ENCODE data around the gene ZNRF1. TPM values are rescaled to one million over a fixed set of nuclear protein-coding genes. Genes with fewer than 3 reads are reported as not detected.

The ZNRF1 gene
- total RNA-seq, 1 experiment from 2014 or later = 55.1 TPM

GRCh38 chr16:74973304-74973703 lies 25.5 kb upstream of the ZNRF1 start:
- CTCF ChIA-PET = no interaction called here

GRCh38 chr16:74975591-74975990 lies 23.2 kb upstream of the ZNRF1 start:
- BruUV-seq (replicated peaks) = no TSS peak
- DNase-seq (ENCODE audit: low spot score) = no peak
- Histone ChIP-seq H3K27ac (ENCODE audit: low read depth, low read length, poor library complexity, severe bottlenecking) (no peak overlapping the region), H3K27me3 (replicated peaks; ENCODE audit: insufficient read depth, low read depth, low read length, poor library complexity) (no peaks in the 10 kb centered on the region), H3K36me3 (ENCODE audit: insufficient read depth, low read length, poor library complexity, severe bottlenecking) (peaks cover 3% of the 10 kb centered on the region), H3K9me3 (ENCODE audit: low read depth, low read length, poor library complexity, severe bottlenecking) (no peaks in the 10 kb centered on the region), H3K4me3 (ENCODE audit: low read depth, low read length, poor library complexity, severe bottlenecking) (no peak overlapping the region), H3K4me1 (ENCODE audit: insufficient read depth, low read length, poor library complexity, severe bottlenecking) (no peaks in the 10 kb centered on the region)
- CTCF ChIA-PET = no interaction called here
- intact Hi-C loops (cut with micrococcal nuclease; ENCODE audit: unreplicated experiment) = no loop called here
- POLR2A ChIA-PET (ENCODE audit: low non-redundant PET) = no interaction called here
- TF ChIP-seq EZH2 (IDR thresholded peaks at IDR 0.05; ENCODE audit: borderline replicate concordance, low read depth, low read length, poor library complexity, severe bottlenecking) (no peak), CTCF (conservative IDR thresholded peaks at IDR 0.05; ENCODE audit: low read depth, low read length) (no peak)

More at GRCh38 chr16:74973304-74973703, 25.5 kb upstream of the ZNRF1 start:
- POLR2A ChIA-PET (ENCODE audit: low non-redundant PET) = no interaction called here
- H3K4me3 ChIP-seq (ENCODE audit: low read depth, low read length, poor library complexity, severe bottlenecking) = no peak overlapping the region
- no peaks in the 10 kb centered on the region for H3K9me3 ChIP-seq (ENCODE audit: low read depth, low read length, poor library complexity, severe bottlenecking)
- TF ChIP-seq CTCF (conservative IDR thresholded peaks at IDR 0.05; ENCODE audit: low read depth, low read length) = no peak
- TF ChIP-seq EZH2 (IDR thresholded peaks at IDR 0.05; ENCODE audit: borderline replicate concordance, low read depth, low read length, poor library complexity, severe bottlenecking) = no peak
- BruUV-seq (replicated peaks) = no TSS peak
- H3K27ac ChIP-seq (ENCODE audit: low read depth, low read length, poor library complexity, severe bottlenecking) = no peak overlapping the region
- intact Hi-C loops (cut with micrococcal nuclease; ENCODE audit: unreplicated experiment) = no loop called here
- DNase-seq (ENCODE audit: low spot score) = no peak
- no peaks in the 10 kb centered on the region for H3K4me1 ChIP-seq (ENCODE audit: insufficient read depth, low read length, poor library complexity, severe bottlenecking)
- no peaks in the 10 kb centered on the region for H3K27me3 ChIP-seq (replicated peaks; ENCODE audit: insufficient read depth, low read depth, low read length, poor library complexity)
- H3K36me3 ChIP-seq (ENCODE audit: insufficient read depth, low read length, poor library complexity, severe bottlenecking) = peaks cover 3% of the 10 kb centered on the region

GRCh38 chr16:74982256-74982655 lies 16.6 kb upstream of the ZNRF1 start:
- DNase-seq (ENCODE audit: low spot score) = no peak
- TF ChIP-seq CTCF (conservative IDR thresholded peaks at IDR 0.05; ENCODE audit: low read depth, low read length) = no peak
- TF ChIP-seq EZH2 (IDR thresholded peaks at IDR 0.05; ENCODE audit: borderline replicate concordance, low read depth, low read length, poor library complexity, severe bottlenecking) = no peak
- H3K27ac ChIP-seq (ENCODE audit: low read depth, low read length, poor library complexity, severe bottlenecking) = no peak overlapping the region
- no peaks in the 10 kb centered on the region for H3K27me3 ChIP-seq (replicated peaks; ENCODE audit: insufficient read depth, low read depth, low read length, poor library complexity)
- ChIA-PET CTCF (no interaction called here), POLR2A (ENCODE audit: low non-redundant PET) (no interaction called here)
- no TSS peak for BruUV-seq (replicated peaks)
- H3K36me3 ChIP-seq (ENCODE audit: insufficient read depth, low read length, poor library complexity, severe bottlenecking) = no peaks in the 10 kb centered on the region
- no peaks in the 10 kb centered on the region for H3K9me3 ChIP-seq (ENCODE audit: low read depth, low read length, poor library complexity, severe bottlenecking)
- H3K4me1 ChIP-seq (ENCODE audit: insufficient read depth, low read length, poor library complexity, severe bottlenecking) = no peaks in the 10 kb centered on the region
- H3K4me3 ChIP-seq (ENCODE audit: low read depth, low read length, poor library complexity, severe bottlenecking) = no peak overlapping the region
- intact Hi-C loops (cut with micrococcal nuclease; ENCODE audit: unreplicated experiment) = no loop called here
